GM19043 (cell line): ENCODE measurements around the gene AAK1.

Source experiments
- ATAC-seq: cut with Tn5 transposase; IDR thresholded peaks from one replicate; pipeline ENCODE4 v1.9.1; 2021; ENCODE audit warnings: low read depth; ENCODE audit not compliant: unreplicated experiment

AAK1 gene

GRCh38 chr2:69547984-69548715, 95.4 kb downstream of the AAK1 start:
- no peak for ATAC-seq

DNA sequence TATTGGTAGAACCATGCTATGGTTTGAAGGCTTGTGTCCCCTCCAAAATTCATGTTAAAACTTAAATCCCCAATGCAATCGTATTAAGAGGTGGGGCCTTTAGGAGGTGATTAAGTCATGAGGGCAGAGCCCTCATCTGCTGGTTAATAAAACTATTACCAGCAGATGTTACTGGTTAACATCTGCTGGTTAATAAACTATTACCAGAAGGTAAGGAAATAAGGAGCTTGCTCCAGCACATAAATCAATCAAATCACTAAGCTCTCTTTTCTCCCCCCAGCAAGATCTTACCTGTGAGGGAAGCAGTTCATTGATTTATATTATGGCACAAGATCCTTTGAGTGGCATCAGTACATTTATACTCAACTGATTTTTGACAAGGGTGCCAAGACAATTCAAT, 96.9 kb downstream of the AAK1 start:
- ATAC-seq = no peak

DNA sequence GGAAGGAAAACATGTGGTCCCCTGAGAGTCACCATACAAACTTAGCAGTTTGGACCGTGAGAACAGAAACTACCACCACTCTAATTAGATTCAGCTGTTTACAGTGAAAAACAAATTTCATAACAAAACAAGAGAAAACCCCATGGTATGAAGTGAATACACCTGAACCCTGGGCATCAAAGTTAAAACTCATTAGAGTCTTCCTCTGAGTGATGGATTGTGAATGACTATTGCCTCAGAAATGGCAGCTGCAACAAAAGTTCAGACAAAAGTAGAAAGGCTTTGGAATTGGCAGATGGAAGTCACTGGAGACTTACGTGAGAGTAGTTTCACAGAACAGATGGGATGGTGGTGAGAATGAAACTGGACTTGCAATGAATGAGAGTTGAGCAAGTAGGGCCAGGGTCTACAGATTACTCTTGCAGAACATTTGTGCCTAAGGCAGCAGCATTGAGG, 98.0 kb downstream of the AAK1 start:
- ATAC-seq = peak; percentile 63

DNA sequence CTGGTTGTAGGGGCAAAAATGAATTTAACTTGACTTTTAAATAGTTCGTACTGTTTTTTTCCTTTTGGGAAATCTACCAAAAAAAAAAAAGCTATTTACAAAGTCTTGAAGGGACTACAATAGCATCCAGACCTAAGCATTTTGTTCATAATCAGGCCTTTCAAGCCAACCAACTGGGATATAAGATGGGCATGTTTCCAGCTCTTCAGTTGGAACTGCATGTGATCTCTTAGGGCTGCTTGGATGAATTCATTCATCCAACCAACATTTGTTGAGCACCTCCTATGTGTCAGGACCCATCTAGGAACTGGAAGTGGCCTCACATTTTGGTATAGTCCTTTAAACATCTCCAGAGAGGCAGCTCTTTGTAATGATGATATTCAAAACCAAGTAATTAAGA, 98.6 kb downstream of the AAK1 start:
- no peak for ATAC-seq

GRCh38 chr2:69539549-69539908, 104.0 kb downstream of the AAK1 start:
- no peak for ATAC-seq

GRCh38 chr2:69538872-69539548, 104.5 kb downstream of the AAK1 start:
- no peak for ATAC-seq

- ATAC-seq = no peak
These were observed 105.3 kb downstream of the AAK1 start for GRCh38 chr2:69538249-69538648.

GRCh38 chr2:69535817-69536241, 107.7 kb downstream of the AAK1 start:
- ATAC-seq = peak; percentile 75

GRCh38 chr2:69531186-69531585, 112.4 kb downstream of the AAK1 start:
- no peak for ATAC-seq

DNA sequence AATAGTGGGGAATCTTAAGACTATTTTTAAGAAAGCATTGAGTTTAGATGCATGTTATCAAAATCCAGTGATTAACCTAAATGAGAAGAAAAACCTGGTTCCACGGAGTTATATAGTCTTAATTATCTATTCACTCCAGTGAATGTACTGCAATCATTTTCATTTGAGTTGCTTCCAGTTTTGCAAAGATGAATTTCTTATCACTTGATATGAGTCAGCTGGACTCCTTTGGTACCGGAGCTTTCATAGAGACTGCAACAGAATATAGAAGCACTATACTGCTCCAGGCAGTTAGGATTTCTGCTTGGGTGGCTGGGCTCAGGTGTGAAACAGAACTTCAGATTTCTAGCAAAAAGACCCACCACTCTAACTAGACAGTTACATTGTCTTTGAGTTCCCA, 114.1 kb downstream of the AAK1 start:
- ATAC-seq = no peak

DNA sequence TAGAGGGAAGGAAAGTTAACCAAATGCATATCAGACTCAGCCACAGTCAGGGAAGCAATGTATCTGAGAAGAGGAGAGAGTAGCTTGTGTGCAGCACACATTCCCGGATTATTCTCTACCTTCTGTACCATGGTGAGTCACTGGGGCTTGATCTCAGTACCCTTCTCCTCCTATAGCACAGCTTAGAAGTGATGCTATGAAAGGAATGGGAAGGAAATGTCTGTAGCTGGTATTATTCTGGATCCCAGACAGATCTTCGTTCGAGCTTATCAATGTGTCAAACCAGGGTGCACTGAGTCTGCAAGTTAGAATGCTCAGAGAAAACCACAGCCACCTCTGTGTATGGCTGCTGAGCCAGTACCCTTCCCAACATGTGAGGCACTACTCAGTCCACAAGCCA, 118.3 kb downstream of the AAK1 start:
- no peak for ATAC-seq

DNA sequence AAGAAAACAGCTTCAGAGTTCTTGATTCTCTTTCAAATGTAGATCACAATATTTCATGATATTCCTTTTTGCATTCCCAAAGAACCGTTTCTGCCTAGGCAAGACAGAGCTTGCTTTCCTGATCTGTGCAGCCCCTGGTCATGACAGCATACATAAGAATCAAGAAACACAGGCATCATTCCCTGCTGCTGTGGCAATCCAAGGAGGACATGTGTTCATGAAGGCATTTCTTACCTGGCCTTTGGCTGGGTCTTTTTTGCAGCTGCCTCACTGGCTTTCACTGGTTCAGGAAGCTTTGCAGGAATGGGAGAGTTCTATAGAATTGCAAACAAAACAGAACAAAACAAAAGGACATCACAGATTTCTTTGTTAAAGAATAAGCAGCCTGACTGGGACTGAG, 118.7 kb downstream of the AAK1 start:
- ATAC-seq = no peak

- ATAC-seq = no peak
These were observed 121.8 kb downstream of the AAK1 start for GRCh38 chr2:69521747-69522146.

DNA sequence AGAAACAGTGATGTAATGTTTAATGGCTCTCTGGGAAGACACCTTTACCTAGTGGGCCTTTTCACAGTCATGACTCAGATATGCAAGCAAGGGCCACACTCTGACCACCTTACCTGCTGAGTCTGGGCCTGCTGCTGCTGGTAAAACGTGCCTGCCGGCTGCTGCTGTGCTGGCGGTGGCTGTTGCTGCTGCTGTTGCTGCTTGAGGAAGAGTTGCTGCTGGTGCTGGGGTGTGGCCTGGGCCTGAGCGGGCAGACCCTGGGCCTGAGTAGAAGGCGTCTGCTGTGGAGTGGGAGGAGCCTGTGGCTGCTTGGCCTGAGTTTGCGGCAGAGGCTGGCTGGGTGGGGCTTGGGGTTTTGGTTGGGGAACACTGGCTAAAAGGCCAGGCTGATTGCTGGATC, 124.7 kb downstream of the AAK1 start:
- ATAC-seq = no peak

DNA sequence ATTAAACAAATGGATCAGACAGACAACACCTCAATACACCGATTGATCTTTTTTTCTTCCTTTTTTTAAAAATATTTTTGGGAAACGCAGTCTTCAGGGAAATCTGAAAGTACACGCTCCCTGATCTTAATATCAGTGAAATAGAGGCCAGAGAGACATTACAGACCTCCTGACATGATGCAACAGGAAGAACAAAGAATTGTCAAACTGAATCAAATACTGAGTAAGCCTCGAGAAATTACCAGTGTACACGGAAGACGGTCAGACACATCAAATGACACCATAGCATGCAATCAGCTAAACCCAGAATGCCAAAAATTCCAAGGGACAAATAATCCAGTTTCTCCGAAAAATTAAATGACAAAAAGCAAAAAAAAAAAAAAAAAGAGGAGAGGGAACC, 126.1 kb downstream of the AAK1 start:
- no peak for ATAC-seq

DNA sequence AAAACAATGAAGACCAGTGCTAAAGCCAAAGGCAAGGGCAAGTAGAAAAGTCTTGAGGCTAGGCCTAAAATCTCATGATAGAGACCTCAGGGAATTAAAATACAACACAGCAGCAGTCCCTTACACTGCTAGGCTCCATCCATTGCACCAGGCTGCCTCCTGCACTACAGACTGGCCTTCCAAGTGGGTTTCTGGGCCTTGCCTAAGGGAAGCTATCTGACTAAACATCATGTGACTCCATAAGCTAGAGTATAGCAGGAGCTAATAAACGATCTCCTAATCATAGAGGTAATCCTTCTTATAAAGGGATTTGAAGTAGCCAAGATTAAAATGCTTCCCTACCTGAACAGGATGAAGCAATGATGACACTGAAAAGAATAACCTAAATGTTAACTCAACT, 128.7 kb downstream of the AAK1 start:
- no peak for ATAC-seq

GRCh38 chr2:69514406-69514805, 129.1 kb downstream of the AAK1 start:
- no peak for ATAC-seq

GRCh38 chr2:69512446-69512845, 131.1 kb downstream of the AAK1 start:
- no peak for ATAC-seq

GRCh38 chr2:69510204-69510603, 133.3 kb downstream of the AAK1 start:
- no peak for ATAC-seq

DNA sequence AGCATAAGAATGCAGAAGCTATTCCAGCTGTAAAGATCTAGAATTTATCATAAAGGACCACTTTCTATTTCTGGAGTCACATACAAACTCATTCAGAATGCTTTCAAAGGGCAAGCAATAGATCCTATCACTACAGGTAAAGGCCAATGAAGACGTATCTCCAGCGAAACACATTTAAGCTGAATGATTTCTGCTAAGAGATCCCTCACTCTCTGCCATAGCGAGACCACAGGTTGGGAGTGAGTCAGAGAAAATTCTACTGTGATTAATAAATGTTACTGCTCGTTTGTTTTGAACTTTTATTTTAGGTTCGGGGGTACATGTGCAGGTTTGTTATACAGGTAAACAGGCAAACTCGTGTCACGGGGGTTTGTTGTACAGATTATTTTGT, 133.8 kb downstream of the AAK1 start:
- no peak for ATAC-seq

GRCh38 chr2:69509011-69509749, 134.4 kb downstream of the AAK1 start:
- no peak for ATAC-seq

GRCh38 chr2:69505710-69506109, 137.8 kb downstream of the AAK1 start:
- no peak for ATAC-seq
